ENCODE results near the gene PCYT1A.
"Not testable (repeated sequence)": the region's sequence is repeated elsewhere in the genome, so short reads cannot be mapped to it uniquely, and the experiment has no call there.

Gene PCYT1A

DNA sequence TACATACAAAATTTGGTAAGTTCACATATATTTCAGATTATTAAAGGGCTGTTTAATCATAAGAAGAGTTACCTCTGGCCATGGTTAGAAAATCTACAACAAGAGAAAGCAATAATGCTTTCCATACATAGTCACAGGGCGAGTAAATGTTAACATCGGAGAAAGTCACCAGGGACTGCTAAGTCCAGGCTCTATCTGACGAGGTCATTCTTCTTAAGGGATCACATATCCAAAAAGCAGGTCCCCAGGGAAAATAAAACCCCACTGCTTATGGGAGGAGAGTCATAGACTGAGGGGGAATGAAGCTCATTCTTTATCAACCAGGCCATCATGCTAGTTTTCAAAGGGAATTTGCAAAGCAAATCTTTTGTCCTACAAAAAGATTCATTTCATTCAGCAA, 3.1 kb downstream of the PCYT1A start:
- DNase-seq = no peak

DNA sequence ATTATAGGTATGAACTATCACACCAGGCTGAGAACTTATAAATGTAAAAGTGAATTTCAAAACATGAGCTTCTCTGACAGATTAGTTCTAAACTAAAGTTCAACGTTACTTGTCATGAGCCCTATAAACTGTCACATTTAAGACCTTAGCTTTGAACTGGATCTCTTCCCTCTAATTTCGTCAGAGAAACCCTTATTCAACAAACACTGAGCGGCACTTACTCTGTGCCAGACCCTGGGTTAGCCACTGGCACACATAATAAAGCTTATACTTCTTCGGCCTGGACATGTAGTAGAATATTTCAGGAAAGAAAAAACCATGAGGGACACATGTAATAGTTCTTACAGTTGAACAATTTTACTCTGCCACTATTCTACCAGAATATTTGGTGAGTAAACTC, 5.6 kb downstream of the PCYT1A start:
- no peak for DNase-seq

DNA sequence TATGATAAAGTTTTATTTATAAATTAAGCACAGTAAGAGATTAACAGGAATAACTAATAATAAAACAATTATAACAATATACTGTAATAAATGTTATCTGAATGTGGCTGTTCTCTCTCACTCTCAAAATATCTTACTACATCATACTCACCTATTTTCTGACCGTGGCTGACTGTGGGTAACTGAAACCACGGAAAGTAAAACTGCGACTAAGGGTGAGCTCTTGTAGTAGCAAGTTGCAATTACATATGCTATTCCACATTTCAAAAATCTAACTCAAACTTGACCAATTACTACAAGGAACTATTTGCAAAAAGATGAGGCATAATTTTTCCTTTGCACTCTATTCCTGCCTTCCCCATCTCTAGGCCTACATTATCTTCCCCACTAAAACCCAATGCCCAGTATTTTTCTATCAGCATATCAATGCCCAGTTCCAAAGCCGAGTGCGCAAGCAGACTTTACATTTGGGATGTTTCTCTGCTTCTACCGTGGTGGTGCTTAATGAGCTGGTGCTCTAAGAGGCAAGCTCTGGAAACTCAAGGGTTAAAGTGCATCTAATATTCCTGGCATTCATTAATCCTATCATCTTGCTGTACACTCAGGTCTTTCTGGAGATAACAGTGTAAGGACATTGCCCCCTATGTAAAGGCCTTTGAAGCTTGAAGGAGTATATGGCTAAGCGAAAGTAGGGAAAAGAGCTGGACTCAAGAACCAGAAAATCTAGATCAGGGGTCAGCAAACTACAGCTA, 6.7 kb downstream of the PCYT1A start:
- DNase-seq = no peak

DNA sequence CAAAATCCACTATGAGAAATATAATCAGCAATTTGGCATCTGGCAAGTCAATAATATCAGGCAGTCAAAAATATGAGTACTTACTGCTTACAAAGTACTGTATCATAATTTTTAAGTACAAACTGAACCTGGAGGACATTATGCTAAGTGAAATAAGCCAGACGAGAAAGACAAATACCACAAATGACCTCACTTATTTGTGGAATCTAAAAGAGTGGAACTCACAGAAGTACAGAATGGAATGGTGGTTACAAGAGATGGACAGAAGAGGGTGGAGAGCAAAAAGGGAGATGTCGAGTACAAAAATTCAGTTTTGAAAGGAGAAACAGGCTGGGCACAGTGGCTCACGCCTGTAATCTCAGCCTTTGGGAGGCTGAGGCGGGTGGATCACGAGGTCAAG, 12.4 kb downstream of the PCYT1A start:
- DNase-seq = no peak

DNA sequence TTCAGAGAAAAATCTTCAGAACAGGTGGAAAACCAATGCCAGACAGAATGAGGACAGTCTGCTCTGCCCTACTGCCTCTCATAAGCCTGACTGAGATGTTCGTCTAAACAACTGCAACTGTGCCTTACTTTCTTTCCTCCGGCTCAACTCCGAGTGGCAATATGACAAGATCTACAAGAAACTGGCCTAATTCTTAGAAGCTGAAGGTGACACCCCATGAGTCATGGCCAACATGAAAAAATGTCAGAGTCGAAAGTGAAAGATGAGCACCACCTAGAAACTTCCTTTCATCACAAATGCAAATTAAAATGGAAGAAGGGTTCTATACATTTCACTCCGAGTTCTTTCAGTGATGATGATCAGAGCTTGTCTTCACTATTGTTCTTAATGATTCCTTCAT, 12.9 kb downstream of the PCYT1A start:
- DNase-seq = no peak

DNA sequence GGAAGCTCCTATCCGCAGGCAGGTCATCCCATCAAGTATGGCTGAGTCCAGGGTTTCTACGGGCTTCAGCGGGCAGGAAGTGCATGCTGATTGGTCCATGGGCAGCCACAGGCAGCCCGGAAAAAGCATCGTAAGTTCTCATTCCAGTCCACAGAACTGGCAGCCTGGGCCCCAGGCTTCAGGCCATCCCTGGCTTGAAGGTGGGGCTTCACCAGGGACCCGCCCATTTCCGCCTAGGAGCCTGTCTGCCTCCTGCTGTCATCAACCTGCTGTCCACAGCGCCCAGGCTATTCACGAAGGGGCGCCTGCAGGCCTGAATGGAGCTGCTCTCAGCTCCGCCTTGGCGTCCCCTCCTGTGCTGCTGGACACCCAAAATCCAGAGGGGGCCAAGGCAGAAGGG, 13.9 kb downstream of the PCYT1A start:
- DNase-seq = no peak

DNA sequence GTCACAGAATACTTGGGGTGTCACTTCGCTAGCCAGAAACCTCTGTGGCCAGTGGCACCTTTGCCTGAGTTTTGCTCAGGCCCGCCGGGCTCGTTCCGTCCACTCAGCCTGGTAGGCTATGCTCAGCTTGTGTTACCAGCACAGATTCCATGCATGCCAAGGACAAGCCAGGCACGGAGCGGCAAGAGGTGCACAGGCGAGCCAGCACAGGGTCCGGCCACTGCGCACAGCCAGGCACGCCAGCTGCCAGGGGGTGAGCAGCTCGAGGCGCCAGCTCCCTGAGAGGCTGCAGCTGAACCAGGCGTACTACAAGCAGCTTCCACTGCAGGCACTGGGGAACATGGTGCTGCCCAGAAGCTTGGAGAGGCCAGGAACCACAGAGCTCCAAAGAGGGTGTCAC, 14.7 kb downstream of the PCYT1A start:
- DNase-seq = no peak

DNA sequence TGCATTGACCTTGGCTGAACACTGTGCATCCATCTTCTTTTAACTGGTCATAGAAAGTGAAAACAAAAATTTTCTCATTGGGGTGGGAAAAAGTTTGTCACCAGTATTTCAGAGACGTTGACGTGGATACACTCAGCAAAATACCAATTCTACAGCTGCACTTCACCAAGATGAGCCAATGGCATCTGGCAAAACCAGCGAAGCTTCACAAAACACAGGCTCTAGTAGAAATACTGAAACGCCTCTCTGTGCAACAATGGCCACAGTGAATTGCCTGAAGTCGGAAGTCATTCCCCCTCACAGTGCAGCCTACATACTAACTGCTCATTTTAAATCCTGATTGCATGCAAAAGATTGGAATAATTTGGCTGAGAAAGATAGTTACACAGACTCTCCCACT, 17.0 kb downstream of the PCYT1A start:
- no peak for DNase-seq

DNA sequence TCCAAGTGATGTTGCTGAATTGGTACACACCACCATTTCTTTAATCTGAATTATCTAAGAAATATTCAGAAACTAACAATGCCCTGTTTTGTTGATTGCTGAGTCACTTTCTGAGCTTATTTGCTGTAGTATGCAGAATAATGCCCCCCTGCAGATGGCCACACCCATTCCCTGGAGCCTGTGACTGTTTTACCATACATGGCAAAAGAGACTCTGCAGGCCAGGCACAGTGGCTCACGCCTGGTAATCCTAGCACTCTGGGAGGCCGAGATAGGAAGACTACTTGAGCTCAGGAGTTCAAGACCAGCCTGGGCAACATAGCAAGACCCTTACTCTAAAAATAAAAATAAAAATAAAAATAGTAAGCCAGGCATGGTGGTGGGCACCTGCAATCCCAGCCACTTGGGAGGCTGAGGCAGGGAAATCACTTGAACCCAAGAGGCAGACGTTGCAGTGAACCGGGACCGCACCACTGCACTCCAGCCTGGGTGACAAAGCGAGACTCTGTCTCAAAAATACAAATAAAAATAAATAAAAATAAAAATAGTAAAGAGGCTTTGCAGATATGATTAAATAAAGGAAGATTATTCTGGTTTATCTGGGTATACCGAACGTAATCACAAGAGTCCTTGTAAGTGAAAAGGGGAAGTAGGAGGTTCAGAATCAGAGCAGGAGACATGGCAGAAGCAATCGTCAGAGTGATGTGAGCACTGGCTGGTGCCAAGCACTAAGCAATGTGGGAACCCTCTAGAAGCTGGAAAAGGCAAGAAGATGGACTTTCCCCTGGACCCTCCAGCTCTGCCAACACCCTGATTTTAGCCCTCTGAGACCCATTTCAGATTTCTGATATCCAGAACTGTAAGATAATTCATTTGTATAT, 19.0 kb downstream of the PCYT1A start:
- no peak for DNase-seq

DNA sequence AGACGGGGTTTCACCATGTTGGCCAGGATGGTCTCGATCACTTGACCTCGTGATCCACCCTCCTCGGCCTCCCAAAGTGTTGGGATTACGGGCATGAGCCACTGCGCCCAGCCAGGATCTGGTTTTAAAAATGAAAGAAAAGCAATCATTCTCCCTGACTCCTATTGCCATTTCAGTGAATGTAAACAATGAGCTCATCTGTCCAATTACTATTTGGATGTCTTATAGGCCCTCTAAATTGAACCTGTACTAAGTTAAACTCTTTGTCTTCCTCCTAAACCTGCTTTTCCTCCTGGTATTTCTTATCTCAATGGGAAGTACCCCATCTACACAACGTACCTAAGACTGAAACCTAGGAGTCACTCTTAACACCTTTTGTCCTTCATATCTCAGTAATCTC, 23.7 kb downstream of the PCYT1A start:
- DNase-seq = no peak

DNA sequence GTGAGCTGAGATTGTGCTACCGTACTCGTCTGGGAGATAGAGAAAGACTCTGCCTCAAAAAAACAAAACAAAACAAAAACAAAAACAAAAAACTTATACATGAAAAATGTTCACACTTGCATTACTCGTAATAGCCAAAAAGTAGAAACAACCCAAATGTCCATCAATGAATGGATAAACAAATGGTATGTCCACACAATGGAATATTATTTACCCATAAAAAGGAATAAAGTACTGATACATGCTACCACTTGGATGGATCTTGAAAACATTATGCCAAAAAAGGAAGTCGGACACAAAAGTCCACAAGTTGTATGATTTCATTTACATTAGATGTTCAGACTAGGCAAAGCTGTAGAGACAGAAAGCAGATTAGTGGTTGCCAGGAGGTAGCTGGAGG, 26.7 kb downstream of the PCYT1A start:
- no peak for DNase-seq

DNA sequence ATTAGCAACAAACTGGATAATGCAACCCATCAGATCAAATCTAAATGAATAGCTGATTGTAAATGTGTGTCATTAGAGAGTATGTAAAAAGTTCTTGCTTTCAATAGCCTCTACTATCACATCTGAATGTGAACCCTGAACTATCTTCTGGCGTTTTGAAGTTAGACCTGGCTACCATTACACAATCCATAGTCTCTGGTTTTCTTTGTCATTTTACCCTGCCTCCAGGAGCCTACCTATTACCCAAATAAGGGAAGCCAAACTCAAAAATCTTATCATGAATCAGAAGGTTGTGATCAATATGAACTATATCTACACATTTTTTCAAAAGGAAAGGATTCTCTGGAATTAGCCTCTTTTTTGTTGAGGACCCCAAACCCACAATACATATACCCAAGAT, 31.8 kb downstream of the PCYT1A start:
- DNase-seq = no peak

DNA sequence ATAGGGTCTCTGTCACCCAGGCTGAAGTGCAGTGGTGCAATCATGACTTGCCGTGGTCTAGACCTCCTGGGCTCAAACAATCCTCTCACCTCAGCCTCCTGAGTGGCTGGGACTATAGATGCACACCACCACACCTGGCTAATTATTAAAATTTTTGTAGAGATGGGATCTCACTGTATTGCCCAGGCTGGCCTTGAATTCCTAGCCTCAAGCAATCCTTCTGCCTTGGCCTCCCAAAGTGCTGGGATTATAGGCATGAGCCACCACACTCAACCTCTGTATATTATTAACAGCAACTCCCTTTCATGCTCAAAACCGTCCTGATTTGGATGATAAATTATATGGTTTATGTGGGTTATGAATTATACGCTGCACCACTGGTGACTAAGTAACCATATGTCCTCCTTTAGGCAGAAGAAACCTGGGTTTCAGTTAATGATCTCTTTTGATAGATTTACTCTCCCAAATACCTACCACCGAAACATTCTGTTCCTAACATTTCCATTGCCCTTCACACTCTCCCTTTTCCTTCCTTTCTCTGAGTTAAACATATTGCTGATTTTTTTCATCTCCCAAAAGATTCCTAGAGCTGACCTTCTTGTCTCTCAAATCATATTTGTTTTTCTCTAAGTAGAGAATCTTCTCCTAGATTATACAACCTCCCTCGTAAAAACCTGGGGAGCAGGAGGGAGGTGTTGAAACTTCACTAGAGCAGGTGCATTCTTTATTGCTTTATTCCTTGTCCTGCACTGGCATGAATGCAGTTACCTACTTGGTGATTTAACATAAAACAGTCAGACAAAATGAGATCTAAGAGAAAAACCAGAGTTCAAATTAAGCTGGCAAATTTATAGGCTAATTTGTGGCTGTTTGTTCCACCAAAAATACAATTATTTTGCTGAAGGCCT, 32.9 kb downstream of the PCYT1A start:
- DNase-seq = no peak

DNA sequence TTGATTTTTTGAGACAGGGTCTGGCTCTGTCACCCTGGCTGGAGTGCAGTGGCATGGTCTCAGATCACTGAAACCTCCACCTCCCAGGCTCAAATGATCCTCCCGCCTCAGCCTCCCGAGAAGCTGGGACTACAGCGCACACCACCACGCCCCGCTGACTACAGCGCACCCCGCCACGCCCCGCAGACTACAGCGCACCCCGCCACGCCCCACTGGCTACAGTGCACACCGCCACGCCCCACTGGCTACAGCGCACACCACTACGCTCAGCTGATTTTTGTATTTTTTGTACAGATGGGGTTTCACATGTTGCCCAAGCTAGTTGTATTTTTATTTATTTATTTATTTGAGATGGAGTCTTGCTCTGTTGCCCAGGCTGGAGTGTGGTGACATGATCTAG, 35.6 kb downstream of the PCYT1A start:
- DNase-seq = no peak

DNA sequence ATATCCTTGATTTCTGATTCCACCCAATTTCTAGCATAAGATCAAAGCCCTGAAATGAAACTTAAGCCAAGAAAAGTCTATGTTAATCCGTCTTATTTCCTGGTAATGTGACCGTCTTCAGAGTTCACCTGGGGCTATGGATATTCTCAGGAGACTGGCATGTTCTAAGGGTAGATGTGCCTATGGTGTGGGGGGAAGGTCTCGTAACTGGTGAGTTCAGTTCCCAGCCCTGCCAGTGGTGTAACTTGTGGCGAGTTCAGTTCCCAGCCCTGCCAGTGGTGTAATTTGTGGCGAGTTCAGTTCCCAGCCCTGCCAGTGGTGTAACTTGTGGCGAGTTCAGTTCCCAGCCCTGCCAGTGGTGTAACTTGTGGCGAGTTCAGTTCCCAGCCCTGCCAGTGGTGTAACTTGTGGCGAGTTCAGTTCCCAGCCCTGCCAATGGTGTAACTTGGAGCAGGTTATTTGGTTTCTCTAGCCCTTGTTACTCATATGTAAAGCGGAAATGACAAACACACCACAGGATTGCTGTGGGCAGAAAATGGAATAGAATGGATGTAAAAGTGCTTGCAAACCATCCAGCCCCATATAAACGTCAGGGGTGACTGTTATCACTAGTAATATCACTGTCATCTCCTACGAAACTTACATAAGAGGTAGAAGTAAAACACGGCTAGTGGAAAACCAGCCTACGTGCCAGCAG, 40.8 kb downstream of the PCYT1A start:
- DNase-seq = no peak

DNA sequence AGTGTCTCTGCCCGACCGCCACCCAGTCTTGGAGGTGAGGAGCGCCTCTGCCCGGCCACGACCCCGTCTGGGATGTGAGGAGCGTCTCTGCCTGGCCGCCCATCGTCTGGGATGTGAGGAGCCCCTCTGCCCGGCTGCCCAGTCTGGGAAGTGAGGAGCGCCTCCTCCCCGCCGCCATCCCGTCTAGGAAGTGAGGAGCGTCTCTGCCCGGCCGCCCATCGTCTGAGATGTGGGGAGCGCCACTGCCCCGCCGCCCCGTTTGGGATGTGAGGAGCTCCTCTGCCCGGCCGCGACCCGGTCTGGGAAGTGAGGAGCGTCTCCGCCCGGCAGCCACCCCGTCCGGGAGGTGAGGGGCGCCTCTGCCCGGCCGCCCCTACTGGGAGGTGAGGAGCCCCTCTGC, 43.4 kb downstream of the PCYT1A start:
- DNase-seq = not testable (repeated sequence)

DNA sequence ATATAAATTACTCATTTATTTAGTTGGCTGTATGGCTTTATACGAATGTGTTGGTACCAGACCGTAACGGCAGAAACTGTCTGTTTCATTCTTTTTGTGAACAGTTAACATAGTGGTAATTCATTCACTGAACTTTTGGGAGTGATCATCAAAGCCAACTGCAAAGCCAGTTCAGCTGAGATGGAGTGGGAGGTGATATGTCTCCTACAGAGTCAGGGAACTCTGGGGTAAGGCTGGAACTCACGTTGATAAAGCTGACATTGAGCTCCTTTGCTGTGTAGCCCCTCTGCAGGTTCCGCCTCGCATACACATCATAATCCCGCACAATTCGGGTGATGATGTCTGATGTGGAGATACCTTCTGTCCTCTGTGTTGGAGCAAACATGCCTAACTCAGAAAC, 45.8 kb downstream of the PCYT1A start:
- DNase-seq = no peak

DNA sequence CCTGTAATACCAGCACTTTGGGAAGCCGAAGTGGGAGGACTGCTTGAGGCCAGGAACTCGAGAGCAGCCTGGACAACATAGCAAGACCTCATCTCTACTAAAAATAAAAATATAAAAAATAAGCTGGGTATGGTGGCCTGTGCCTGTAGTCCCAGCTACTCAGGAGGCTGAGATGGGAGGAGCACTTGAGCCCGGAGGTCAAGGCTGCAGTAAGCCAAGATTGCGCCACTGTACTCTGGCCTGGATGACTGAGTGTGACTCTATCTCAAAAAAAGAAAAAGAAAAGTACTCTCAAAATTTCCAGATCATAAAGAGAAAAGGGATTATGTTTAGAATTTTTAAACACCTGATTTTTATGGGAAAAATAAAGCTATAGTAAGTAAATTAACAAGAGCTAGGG, 47.1 kb downstream of the PCYT1A start:
- no peak for DNase-seq

DNA sequence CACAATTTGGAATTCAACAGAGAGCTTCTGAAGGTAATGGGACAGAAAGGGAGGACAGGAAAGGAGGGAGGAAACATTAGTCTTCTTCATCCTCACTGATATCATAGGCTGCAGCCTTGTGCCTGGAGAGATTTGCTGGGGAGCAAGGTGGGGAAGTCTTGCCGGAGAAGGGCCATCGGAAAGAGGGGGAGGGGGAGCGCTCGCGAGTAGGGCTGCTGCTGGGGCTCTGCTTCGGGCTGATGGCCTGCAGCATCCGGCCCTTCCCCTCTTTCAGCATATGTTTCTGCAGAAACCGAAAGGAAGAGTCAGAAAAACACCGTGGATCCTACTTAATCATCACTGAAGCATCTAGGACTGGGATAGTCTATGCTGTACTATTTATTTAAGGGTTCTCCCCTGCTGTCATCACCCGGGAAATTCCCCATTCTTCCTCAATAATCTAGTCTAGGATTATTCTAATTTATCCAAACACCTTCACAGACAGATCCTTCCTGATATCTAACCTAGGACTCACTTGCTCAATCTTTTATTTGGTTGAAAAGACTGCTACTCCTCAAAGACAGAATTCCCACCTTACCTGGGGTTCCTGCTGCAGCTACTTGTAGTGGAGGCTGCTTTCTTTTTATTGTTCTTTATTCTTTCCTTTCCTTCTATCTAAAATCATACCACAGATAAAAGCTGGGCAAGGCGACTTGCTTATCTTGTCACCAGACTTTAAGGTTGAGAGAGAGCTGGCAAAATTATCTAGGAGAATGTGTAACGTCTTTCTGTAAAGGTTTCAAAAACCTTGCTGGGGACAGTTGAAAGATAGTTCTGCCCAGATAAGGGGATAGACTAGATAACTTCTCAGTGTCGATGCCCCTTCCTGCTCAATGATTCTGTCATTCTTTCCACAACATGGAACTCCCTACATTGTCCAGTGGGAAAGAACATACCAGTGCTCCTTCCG, 48.6 kb downstream of the PCYT1A start:
- DNase-seq = no peak

DNA sequence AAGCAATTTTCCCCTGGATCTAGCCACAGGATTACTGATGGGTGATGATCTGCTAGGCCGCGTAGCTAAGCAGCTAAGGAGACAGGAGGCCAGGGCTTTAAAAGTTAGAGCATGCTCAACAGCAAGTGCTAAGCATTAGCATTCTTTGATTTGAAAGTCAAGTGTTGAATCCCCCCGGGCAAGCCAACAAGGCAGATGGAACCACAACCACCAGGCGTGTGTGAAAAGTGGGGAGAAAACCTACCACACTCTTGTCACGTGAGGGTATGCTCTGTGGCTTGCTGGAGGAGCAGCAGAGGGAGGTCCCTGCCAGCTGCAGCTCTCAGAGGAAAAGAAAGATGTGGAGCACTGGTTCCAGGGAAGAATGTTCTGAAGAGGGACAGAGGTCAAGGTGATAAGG, 50.3 kb downstream of the PCYT1A start:
- DNase-seq = no peak

DNA sequence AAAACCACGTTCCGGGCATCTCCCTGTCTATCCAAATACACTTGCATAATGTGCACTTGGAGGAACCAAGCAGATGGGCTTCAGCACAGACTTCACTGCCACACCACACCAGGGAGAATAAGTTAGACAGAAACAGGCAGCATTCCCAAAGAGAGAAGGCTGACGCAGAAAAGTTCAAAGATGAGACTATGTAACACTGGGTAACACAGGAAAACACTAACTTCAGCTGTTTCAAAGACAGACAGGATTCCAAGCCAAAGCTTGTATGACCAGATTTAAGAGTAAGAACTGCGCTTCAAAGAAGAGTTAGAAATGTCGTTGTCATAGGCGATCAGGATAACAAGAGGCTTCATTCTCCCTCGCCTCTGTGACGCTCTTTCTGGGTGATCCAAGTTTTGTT, 51.3 kb downstream of the PCYT1A start:
- no peak for DNase-seq

All from NCI-H1694 treated with DMSO at 0.1 percent for 48 hours (cell line).